ENCODE data around the gene SNX1.
"Not testable (repeated sequence)": the region's sequence is repeated elsewhere in the genome, so short reads cannot be mapped to it uniquely, and the experiment has no call there.

DNA sequence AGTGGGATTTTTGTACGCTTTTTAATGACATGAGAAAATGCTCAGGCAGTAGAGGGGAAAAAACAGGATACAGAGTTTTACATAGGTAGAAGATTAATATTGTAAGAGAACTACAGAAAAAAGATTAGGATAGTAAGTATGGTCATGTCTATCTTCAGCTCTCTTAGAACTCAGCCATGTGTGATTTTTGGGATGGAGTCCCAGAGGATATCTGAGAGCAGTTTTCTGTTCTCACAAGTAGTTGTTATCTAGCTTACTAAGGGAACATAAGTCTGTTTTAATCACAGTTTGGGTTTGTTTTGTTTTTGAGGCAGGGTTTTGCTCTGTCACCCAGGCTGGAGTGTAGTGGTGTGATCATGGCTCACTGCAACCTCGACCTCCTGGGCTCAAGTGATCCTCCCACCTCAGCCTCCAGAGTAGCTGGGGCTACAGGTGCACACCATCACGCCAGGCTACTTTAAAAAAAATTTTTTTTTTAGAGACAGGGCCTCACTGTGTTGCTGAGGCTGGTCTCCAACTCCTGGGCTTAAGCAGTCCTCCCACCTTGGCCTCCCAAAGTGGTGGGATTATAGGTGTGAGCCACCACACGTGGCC lies 14.4 kb downstream of the SNX1 start:
- TF ChIP-seq, protein P1, sequence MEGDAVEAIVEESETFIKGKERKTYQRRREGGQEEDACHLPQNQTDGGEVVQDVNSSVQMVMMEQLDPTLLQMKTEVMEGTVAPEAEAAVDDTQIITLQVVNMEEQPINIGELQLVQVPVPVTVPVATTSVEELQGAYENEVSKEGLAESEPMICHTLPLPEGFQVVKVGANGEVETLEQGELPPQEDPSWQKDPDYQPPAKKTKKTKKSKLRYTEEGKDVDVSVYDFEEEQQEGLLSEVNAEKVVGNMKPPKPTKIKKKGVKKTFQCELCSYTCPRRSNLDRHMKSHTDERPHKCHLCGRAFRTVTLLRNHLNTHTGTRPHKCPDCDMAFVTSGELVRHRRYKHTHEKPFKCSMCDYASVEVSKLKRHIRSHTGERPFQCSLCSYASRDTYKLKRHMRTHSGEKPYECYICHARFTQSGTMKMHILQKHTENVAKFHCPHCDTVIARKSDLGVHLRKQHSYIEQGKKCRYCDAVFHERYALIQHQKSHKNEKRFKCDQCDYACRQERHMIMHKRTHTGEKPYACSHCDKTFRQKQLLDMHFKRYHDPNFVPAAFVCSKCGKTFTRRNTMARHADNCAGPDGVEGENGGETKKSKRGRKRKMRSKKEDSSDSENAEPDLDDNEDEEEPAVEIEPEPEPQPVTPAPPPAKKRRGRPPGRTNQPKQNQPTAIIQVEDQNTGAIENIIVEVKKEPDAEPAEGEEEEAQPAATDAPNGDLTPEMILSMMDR (conservative IDR thresholded peaks at IDR 0.05; ENCODE audit: low read depth, low read length): not testable (repeated sequence)
- TF ChIP-seq EZH2phosphoT487 (IDR thresholded peaks at IDR 0.05; ENCODE audit: borderline replicate concordance, low read length); EZH2 (IDR thresholded peaks at IDR 0.05; ENCODE audit: low read length, unreplicated experiment): not testable (repeated sequence)
